Measurements from ENCODE around the gene SMPD3. TPM values are rescaled to one million over a fixed set of nuclear protein-coding genes. Genes with fewer than 3 reads are reported as not detected.

The SMPD3 gene
- total RNA-seq, 1 experiment from 2014 or later = 0.70 TPM

- Mint-ChIP-seq H3K27ac (0 out of 7 replicates have a peak overlapping the region, but pooled peaks of 2 of the 3 experiments have one; percentile 37 to 50), H3K36me3 (ENCODE audit: insufficient read depth in 1 of 3, low read depth in 3 of 3) (peaks cover 33 to 82% (median 74%) of the 10 kb centered on the region in 3 experiments; a peak in 6 of 7 replicates), H3K4me1 (peaks cover 5 to 8% of the 10 kb centered on the region in 2 experiments), H3K27me3 (ENCODE audit: low read depth) (no peaks in the 10 kb centered on the region), H3K9me3 (no peaks in the 10 kb centered on the region; a peak in 1 of 5 replicates), H3K4me3 (no peak overlapping the region; a peak in 1 of 5 replicates)
- no CpG with 5 or more reads among the region's 7 CpGs for WGBS (ENCODE audit: extremely low coverage, insufficient read length, low lambda C conversion rate)
- Histone ChIP-seq H3K79me2 (ENCODE audit: insufficient read depth, low read length) (no peaks in the 10 kb centered on the region), H2BK12ac (ENCODE audit: insufficient read length, low read depth, low read length) (no peak overlapping the region), H3K18ac (ENCODE audit: insufficient read length, low read depth, low read length) (no peak overlapping the region), H3K23ac (ENCODE audit: insufficient read length, low read depth, low read length) (no peak overlapping the region), H3K9me3 (ENCODE audit: control insufficient read depth, low read depth, low read length) (no peaks in the 10 kb centered on the region), H3K4me1 (ENCODE audit: insufficient read depth, low read length) (no peaks in the 10 kb centered on the region), H3K23me2 (ENCODE audit: insufficient read length, low read depth, low read length, poor library complexity, severe bottlenecking) (no peaks in the 10 kb centered on the region), H4K8ac (replicated peaks; ENCODE audit: insufficient read length, low read depth, low read length) (no peak overlapping the region), H4K5ac (ENCODE audit: insufficient read length, low read depth, low read length) (no peak overlapping the region), H2BK5ac (ENCODE audit: insufficient read length, low read length) (no peak overlapping the region), H2AFZ (ENCODE audit: low read length) (no peak overlapping the region), H3K4me2 (ENCODE audit: insufficient read depth, insufficient read length, low read length) (no peak overlapping the region), H3K27me3 (ENCODE audit: insufficient read depth, low read length) (no peaks in the 10 kb centered on the region), H4K91ac (ENCODE audit: insufficient read length, low read depth, low read length) (no peak overlapping the region), H4K20me1 (ENCODE audit: control insufficient read depth, insufficient read depth, insufficient read length) (peaks cover 3% of the 10 kb centered on the region), H3K9ac (ENCODE audit: extremely low read depth, insufficient read length, low read length) (no peak overlapping the region), H2BK15ac (ENCODE audit: low read depth, low read length) (no peak overlapping the region), H3T11ph (ENCODE audit: low read length) (no peak overlapping the region), H3K14ac (ENCODE audit: insufficient read depth, low read length) (no peak overlapping the region), H2BK120ac (ENCODE audit: low read depth, low read length, poor library complexity, severe bottlenecking) (no peak overlapping the region), H2AK5ac (ENCODE audit: insufficient read length, low read length) (no peak overlapping the region), H3K56ac (ENCODE audit: insufficient read length, low read depth, low read length) (no peak overlapping the region), H3K79me1 (ENCODE audit: insufficient read depth, low read depth, low read length, poor library complexity, severe bottlenecking) (no peaks in the 10 kb centered on the region), H3K4ac (ENCODE audit: low read depth, low read length) (no peak overlapping the region), H2BK20ac (ENCODE audit: low read depth, low read length, poor library complexity, severe bottlenecking) (no peak overlapping the region), H3K27ac (ENCODE audit: insufficient read length, low read depth, low read length) (no peak overlapping the region)
- TF ChIP-seq, protein P1, sequence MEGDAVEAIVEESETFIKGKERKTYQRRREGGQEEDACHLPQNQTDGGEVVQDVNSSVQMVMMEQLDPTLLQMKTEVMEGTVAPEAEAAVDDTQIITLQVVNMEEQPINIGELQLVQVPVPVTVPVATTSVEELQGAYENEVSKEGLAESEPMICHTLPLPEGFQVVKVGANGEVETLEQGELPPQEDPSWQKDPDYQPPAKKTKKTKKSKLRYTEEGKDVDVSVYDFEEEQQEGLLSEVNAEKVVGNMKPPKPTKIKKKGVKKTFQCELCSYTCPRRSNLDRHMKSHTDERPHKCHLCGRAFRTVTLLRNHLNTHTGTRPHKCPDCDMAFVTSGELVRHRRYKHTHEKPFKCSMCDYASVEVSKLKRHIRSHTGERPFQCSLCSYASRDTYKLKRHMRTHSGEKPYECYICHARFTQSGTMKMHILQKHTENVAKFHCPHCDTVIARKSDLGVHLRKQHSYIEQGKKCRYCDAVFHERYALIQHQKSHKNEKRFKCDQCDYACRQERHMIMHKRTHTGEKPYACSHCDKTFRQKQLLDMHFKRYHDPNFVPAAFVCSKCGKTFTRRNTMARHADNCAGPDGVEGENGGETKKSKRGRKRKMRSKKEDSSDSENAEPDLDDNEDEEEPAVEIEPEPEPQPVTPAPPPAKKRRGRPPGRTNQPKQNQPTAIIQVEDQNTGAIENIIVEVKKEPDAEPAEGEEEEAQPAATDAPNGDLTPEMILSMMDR (conservative IDR thresholded peaks at IDR 0.05) = no peak
- no peak for DNase-seq
These were observed 105.2 kb downstream of the SMPD3 start for GRCh38 chr16:68343137-68343536.
